ENCODE measurements around the gene MINDY4.

GRCh38 chr7:30739691-30740090 is 31.5 kb upstream of the MINDY4 start:
- TF ChIP-seq EP300 (IDR thresholded peaks at IDR 0.05): no peak
- TF ChIP-seq, protein P1, sequence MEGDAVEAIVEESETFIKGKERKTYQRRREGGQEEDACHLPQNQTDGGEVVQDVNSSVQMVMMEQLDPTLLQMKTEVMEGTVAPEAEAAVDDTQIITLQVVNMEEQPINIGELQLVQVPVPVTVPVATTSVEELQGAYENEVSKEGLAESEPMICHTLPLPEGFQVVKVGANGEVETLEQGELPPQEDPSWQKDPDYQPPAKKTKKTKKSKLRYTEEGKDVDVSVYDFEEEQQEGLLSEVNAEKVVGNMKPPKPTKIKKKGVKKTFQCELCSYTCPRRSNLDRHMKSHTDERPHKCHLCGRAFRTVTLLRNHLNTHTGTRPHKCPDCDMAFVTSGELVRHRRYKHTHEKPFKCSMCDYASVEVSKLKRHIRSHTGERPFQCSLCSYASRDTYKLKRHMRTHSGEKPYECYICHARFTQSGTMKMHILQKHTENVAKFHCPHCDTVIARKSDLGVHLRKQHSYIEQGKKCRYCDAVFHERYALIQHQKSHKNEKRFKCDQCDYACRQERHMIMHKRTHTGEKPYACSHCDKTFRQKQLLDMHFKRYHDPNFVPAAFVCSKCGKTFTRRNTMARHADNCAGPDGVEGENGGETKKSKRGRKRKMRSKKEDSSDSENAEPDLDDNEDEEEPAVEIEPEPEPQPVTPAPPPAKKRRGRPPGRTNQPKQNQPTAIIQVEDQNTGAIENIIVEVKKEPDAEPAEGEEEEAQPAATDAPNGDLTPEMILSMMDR (IDR thresholded peaks at IDR 0.05): no peak
